A549 (cell line): ENCODE results near the gene SLC37A1. TPM values are rescaled to one million over a fixed set of nuclear protein-coding genes. Genes with fewer than 3 reads are reported as not detected.

Source experiments
- ATAC-seq, 2 experiments: fragments of 200-7000 bp in 1 of 2; fragments of >200 bp in 1 of 2; cut with Nextera tagmentation in 1 of 2; cut with Tn5 transposase in 1 of 2; 3 replicates each; pipeline versions ENCODE4 v1.8.0 to v1.9.1; 2018 to 2020; ENCODE audit warnings: mild to moderate bottlenecking in 1 of 2, moderate library complexity in 1 of 2
- CTCF ChIA-PET: fragments of 300-600 bp; sonication (Branson Sonifier 250); formaldehyde crosslinking; extraction: SDS; loops from one replicate; lab custom pipeline; 2021; ENCODE audit warnings: antibody characterized with exemption, inconsistent platforms; lab: Yijun Ruan, JAX
- POLR2A ChIA-PET: fragments of 350-600 bp; formaldehyde crosslinking; extraction: SDS; loops from one replicate; lab custom pipeline; 2021; ENCODE audit warnings: antibody characterized with exemption, inconsistent platforms; lab: Yijun Ruan, JAX
- DNase-seq, 2 experiments: peaks; one replicate each; pipeline versions ENCODE4 v3.0.0 to v3.0.0-alpha.2; 2011 to 2016; ENCODE audit warnings: low read depth in 1 of 2, low spot score in 1 of 2
- FAIRE-seq: peaks from 2 replicates; lab custom pipeline; 2011; peaks lifted over from hg19 to GRCh38; lab: Jason Lieb, UNC
- H3K27ac ChIP-seq, 2 experiments: fragments of >200 bp; sonication (Bioruptor Twin); formaldehyde crosslinking; 3 replicates each; pipeline ENCODE4 v1.5.1; 2016 to 2017
- H3K4me1 ChIP-seq: fragments of >200 bp; sonication (Bioruptor Twin); formaldehyde crosslinking; 3 replicates; pipeline ENCODE4 v1.6.1; 2016
- H3K4me2 ChIP-seq: fragments of >200 bp; sonication (Bioruptor Twin); formaldehyde crosslinking; 3 replicates; pipeline ENCODE4 v1.6.1; 2016
- H3K4me3 ChIP-seq: fragments of >200 bp; sonication (Bioruptor Twin); formaldehyde crosslinking; 3 replicates; pipeline ENCODE4 v1.5.1; 2016
- H3K9me3 ChIP-seq: fragments of >200 bp; sonication (Bioruptor Twin); formaldehyde crosslinking; 3 replicates; pipeline ENCODE4 v1.6.1; 2016
- CBX2 ChIP-seq: fragments of 200-600 bp; sonication (generic); IDR thresholded peaks from 2 replicates; pipeline ENCODE4 v1.6.1; 2016; ENCODE audit warnings: low read depth, mild to moderate bottlenecking, borderline replicate concordance
- CBX8 ChIP-seq: fragments of 200-600 bp; sonication (generic); IDR thresholded peaks from 2 replicates; pipeline ENCODE4 v1.6.1; 2016
- CHD2 ChIP-seq: fragments of 150-350 bp; IDR thresholded peaks from 2 replicates; pipeline ENCODE4 v1.6.1; 2014; ENCODE audit warnings: low read length; ENCODE audit not compliant: partially characterized antibody
- ELK1 ChIP-seq: fragments of 150-350 bp; IDR thresholded peaks from 2 replicates; pipeline ENCODE4 v1.6.1; 2014; ENCODE audit warnings: low read depth, mild to moderate bottlenecking, low read length
- ESRRA ChIP-seq: fragments of 150-350 bp; IDR thresholded peaks from 2 replicates; pipeline ENCODE4 v1.6.1; 2014; ENCODE audit warnings: mild to moderate bottlenecking, low read length, borderline replicate concordance
- FOSL2 ChIP-seq, 2 experiments: fragments of 450-650 bp in 1 of 2; fragments of >200 bp in 1 of 2; sonication (Bioruptor Twin) in 1 of 2; formaldehyde crosslinking; IDR thresholded peaks; 2 replicates each; pipeline versions ENCODE4 v1.5.0 to v1.6.1; 2016 to 2020; ENCODE audit warnings: mild to moderate bottlenecking in 1 of 2, moderate library complexity in 1 of 2
- FOXS1 ChIP-seq: fragments of 250-450 bp; sonication (Bioruptor Pico); IDR thresholded peaks from 2 replicates; pipeline ENCODE4 v1.5.0; 2020; ENCODE audit warnings: mild to moderate bottlenecking, moderate library complexity
- GATA3 ChIP-seq: IDR thresholded peaks from 2 replicates; pipeline ENCODE4 v1.6.1; 2012; ENCODE audit warnings: borderline replicate concordance
- HEYL ChIP-seq: fragments of 250-450 bp; sonication (Bioruptor Pico); IDR thresholded peaks from 2 replicates; pipeline ENCODE4 v1.8.0; 2021; ENCODE audit warnings: mild to moderate bottlenecking, moderate library complexity
- HOXA7 ChIP-seq: fragments of 250-450 bp; sonication (Bioruptor Pico); IDR thresholded peaks from 2 replicates; pipeline ENCODE4 v1.5.0; 2020; ENCODE audit warnings: mild to moderate bottlenecking, moderate library complexity
- HOXB5 ChIP-seq: fragments of 250-450 bp; sonication (Bioruptor Pico); IDR thresholded peaks from 2 replicates; pipeline ENCODE4 v1.5.0; 2020; ENCODE audit warnings: mild to moderate bottlenecking, moderate library complexity
- JUN ChIP-seq, 2 experiments: fragments of >200 bp; sonication (Bioruptor Twin); formaldehyde crosslinking; IDR thresholded peaks; 2 replicates in 1 of 2; 3 replicates in 1 of 2; pipeline ENCODE4 v1.6.1; 2016 to 2017
- JUNB ChIP-seq: fragments of >200 bp; sonication (Bioruptor Twin); formaldehyde crosslinking; IDR thresholded peaks from 2 replicates; pipeline ENCODE4 v1.6.1; 2016
- MAX ChIP-seq: IDR thresholded peaks from 2 replicates; pipeline ENCODE4 v1.6.1; 2012
- MYC ChIP-seq: IDR thresholded peaks from 2 replicates; pipeline ENCODE4 v1.6.1; 2012; ENCODE audit warnings: mild to moderate bottlenecking, inconsistent platforms, low read length, improper control_type of control experiment, borderline replicate concordance
- NFE2L2 ChIP-seq: fragments of 150-350 bp; conservative IDR thresholded peaks from 2 replicates; pipeline ENCODE4 v1.6.1; 2014; ENCODE audit warnings: low read length
- NPAS2 ChIP-seq: fragments of 250-450 bp; sonication (Bioruptor Pico); IDR thresholded peaks from 2 replicates; pipeline ENCODE4 v1.8.0; 2022; ENCODE audit warnings: mild to moderate bottlenecking, moderate library complexity, borderline replicate concordance
- PHF8 ChIP-seq: fragments of 200-600 bp; sonication (generic); IDR thresholded peaks from 2 replicates; pipeline ENCODE4 v1.6.1; 2016; ENCODE audit warnings: low read depth, mild to moderate bottlenecking, antibody characterized with exemption, moderate library complexity, borderline replicate concordance
- POLR2A ChIP-seq: IDR thresholded peaks from 2 replicates; pipeline ENCODE4 v1.6.1; 2012; ENCODE audit warnings: mild to moderate bottlenecking, low read length
- POLR2AphosphoS2 ChIP-seq: conservative IDR thresholded peaks from 2 replicates; pipeline ENCODE4 v1.6.1; 2012; ENCODE audit warnings: low read length, improper control_type of control experiment, inconsistent platforms
- REST ChIP-seq: fragments of 200-600 bp; sonication (generic); IDR thresholded peaks from 2 replicates; pipeline ENCODE4 v1.6.1; 2016; ENCODE audit warnings: antibody characterized with exemption, mild to moderate bottlenecking, moderate library complexity
- RNF2 ChIP-seq: fragments of 200-600 bp; sonication (generic); IDR thresholded peaks from 2 replicates; pipeline ENCODE4 v1.6.1; 2016; ENCODE audit warnings: low read depth, mild to moderate bottlenecking, antibody characterized with exemption, moderate library complexity, borderline replicate concordance
- TP53 ChIP-seq: fragments of 250-450 bp; sonication (Bioruptor Pico); IDR thresholded peaks from 2 replicates; pipeline ENCODE4 v1.5.0; 2021; ENCODE audit warnings: mild to moderate bottlenecking, moderate library complexity
- ZC3H11A ChIP-seq: fragments of 450-650 bp; IDR thresholded peaks from 2 replicates; pipeline ENCODE4 v1.6.1; 2014; ENCODE audit warnings: antibody characterized with exemption, mild to moderate bottlenecking
- ZSCAN20 ChIP-seq: fragments of 250-450 bp; sonication (Bioruptor Pico); IDR thresholded peaks from 2 replicates; pipeline ENCODE4 v1.8.0; 2022; ENCODE audit warnings: mild to moderate bottlenecking, moderate library complexity
- WGBS: methylation state at CpG from one replicate; pipeline ENCODE4 v1.1.6; 2017; ENCODE audit errors: missing lambda C conversion rate; 5-methylcytosine and 5-hydroxymethylcytosine counted together
- polyA plus RNA-seq, 4 experiments: library from polyadenylated mRNA; depleted of rRNA in 3 of 4; stranded (reverse); fragments of >200 nt; fragmentation: RNase III in 1 of 4; extraction: RNeasy Plus Mini Kit Qiagen cat#74134 plus additional on column Dnase treatment in 1 of 4; gene quantifications; 2 replicates in 3 of 4; 3 replicates in 1 of 4; pipeline ENCODE4 v1.2.3, GENCODE V29; 2011 to 2017
- TF ChIP-seq, protein P1 (sequence below): IDR thresholded peaks from 2 replicates; pipeline ENCODE4 v1.6.1; 2012; ENCODE audit warnings: low read depth, borderline replicate concordance
- TF ChIP-seq, protein P2 (sequence below): IDR thresholded peaks from 2 replicates; pipeline ENCODE4 v1.6.1; 2012

Gene SLC37A1
- polyA plus RNA-seq, 2 of the 4 experiments (the other 2 are of a cell fraction) = 1.9 to 2.1 TPM

DNA sequence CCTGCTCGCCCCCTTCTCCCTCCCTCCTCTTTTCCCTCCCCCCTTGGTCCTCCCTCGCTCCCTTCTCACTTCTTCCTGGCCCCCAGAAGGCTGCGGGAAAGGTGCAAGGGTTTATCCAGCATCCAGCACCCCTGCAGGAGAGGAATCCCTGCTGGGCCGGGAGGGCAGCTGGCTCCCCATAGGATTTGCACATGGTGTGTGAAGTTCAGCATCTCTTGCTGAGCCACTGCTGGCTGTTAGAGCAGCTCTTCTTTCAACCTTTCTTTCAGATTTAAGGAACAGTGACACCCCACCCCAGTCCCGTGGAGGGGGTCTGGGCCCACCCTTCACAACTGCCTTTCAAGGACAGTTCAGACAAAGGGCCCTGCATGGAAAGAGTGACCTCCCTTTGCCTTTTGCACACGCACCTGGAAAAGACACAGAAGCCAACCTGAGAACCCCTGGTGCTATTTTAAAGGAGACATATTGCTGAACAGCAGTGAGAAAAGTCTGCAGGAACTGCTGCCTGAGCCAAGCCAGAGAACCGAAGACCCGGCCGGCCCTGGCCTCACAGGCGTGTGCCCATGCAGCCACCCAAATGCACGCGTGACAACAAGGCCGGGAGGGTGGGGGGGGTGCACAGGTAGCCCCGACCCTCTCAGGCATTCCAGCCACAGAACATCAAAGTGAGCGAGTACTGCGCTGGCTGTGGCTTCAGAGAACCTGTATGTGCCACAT is 66.6 kb downstream of the SLC37A1 start:
- ATAC-seq (no peak), FAIRE-seq (no peak), DNase-seq (no peak)
- H3K27ac ChIP-seq = no peak overlapping the region
- no peaks in the 10 kb centered on the region for H3K4me1 ChIP-seq
- CTCF ChIA-PET = interaction anchor here (1.5 to 1.9 kb wide), 2 partner anchors 13 to 16 kb away, joined by 6 to 8 read pairs; no protein-coding TSS in a partner anchor
- TF ChIP-seq CHD2 (no peak), NFE2L2 (no peak), CBX8 (no peak), PHF8 (no peak), FOXS1 (CRISPR knock-in tag) (no peak), MAX (no peak), TP53 (CRISPR knock-in tag) (no peak), HOXA7 (CRISPR knock-in tag) (no peak), CBX2 (no peak), ZC3H11A (no peak), POLR2A (no peak), REST (no peak), JUNB (no peak), ESRRA (no peak), POLR2AphosphoS2 (no peak), FOSL2 (IDR thresholded peaks at IDR 0.05) (no peak), FOSL2 (CRISPR knock-in tag; IDR thresholded peaks at IDR 0.05) (no peak), ELK1 (no peak), NPAS2 (CRISPR knock-in tag) (no peak)
- TF ChIP-seq, protein P1, sequence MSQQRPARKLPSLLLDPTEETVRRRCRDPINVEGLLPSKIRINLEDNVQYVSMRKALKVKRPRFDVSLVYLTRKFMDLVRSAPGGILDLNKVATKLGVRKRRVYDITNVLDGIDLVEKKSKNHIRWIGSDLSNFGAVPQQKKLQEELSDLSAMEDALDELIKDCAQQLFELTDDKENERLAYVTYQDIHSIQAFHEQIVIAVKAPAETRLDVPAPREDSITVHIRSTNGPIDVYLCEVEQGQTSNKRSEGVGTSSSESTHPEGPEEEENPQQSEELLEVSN = no peak
- TF ChIP-seq, protein P2, sequence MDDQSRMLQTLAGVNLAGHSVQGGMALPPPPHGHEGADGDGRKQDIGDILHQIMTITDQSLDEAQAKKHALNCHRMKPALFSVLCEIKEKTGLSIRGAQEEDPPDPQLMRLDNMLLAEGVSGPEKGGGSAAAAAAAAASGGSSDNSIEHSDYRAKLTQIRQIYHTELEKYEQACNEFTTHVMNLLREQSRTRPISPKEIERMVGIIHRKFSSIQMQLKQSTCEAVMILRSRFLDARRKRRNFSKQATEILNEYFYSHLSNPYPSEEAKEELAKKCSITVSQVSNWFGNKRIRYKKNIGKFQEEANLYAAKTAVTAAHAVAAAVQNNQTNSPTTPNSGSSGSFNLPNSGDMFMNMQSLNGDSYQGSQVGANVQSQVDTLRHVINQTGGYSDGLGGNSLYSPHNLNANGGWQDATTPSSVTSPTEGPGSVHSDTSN = no peak
- WGBS = 64% methylated on average over 12 of the region's 16 CpGs
- POLR2A ChIA-PET = no interaction called here
- peaks cover 3% of the 10 kb centered on the region; the same call in 1 of the 3 replicates for H3K9me3 ChIP-seq
- H3K4me3 ChIP-seq = no peak overlapping the region
- H3K4me2 ChIP-seq = no peak overlapping the region

- 81% methylated on average over 11 of the region's 16 CpGs for WGBS
- no peak for ATAC-seq
- Histone ChIP-seq H3K9me3 (peaks cover 3% of the 10 kb centered on the region; the same call in 1 of the 3 replicates), H3K4me1 (no peaks in the 10 kb centered on the region), H3K27ac (no peak overlapping the region), H3K4me2 (no peak overlapping the region), H3K4me3 (no peak overlapping the region)
- POLR2A ChIA-PET = no interaction called here
- CTCF ChIA-PET = no interaction called here
- no peak for FAIRE-seq
- no peak for DNase-seq
- TF ChIP-seq HOXB5 (CRISPR knock-in tag) (no peak), MYC (no peak), ZC3H11A (no peak), JUN (IDR thresholded peaks at IDR 0.05) (no peak), PHF8 (no peak), GATA3 (no peak), RNF2 (no peak), HEYL (CRISPR knock-in tag) (no peak), CBX2 (no peak), REST (no peak), ZSCAN20 (CRISPR knock-in tag) (no peak)
These were observed 67.2 kb downstream of the SLC37A1 start for GRCh38 chr21:42580793-42581321.
